Occipital lobe (tissue), 2 donors: ENCODE measurements around the gene POU2F1. TPM values are rescaled to one million over a fixed set of nuclear protein-coding genes. Genes with fewer than 3 reads are reported as not detected.
A peak's percentile ranks its signal among the peaks of the same experiment; 100 is the strongest.
"Not testable (repeated sequence)": the region's sequence is repeated elsewhere in the genome, so short reads cannot be mapped to it uniquely, and the experiment has no call there.

Experiments
- DNase-seq: peaks from one replicate; lab custom pipeline; 2025; lab: John Stamatoyannopoulos, UW
- total RNA-seq: library from RNA; depleted of rRNA; stranded (reverse); fragments of >200 nt; gene quantifications from one replicate; pipeline ENCODE4 v1.2.3, GENCODE V29; 2014

POU2F1 gene
- total RNA-seq, 1 donor from 2014 or later, result 34.6 TPM

- DNase-seq, result not testable (repeated sequence)
Observed at GRCh38 chr1:167205306-167206050, 15.2 kb upstream of the POU2F1 start.

DNA sequence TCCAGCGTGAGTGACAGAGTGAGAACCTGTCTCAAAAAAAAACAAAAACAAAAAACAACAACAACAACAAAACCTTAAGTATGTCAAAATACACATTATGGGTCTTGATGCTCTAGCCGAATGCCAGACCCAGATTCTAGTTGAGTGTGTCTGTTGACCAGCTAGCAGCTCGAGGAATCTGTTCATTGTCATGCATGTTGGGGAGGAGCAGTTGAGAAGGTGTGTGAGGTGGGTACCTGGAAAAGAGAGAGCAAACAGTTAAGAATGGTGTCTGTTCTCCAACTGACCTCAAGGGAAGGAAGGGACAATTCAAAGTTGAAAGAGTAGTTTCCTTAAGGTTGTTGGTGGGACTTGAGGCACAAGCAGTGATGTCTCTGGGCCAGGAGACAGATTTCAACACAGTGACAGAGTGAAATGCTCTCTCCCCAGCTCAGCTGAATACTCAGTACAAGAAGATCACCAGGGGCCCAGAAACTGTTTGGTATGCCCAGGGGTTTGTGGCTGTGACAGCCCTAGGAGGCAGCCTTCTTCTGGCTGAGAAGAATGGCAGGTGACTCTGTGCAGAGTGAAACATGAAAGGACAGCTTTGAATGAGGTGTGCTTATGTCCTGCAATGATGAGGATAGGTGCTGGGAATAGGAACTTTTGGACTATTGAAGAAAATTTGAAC lies 14.4 kb upstream of the POU2F1 start:
- DNase-seq, result no peak

DNA sequence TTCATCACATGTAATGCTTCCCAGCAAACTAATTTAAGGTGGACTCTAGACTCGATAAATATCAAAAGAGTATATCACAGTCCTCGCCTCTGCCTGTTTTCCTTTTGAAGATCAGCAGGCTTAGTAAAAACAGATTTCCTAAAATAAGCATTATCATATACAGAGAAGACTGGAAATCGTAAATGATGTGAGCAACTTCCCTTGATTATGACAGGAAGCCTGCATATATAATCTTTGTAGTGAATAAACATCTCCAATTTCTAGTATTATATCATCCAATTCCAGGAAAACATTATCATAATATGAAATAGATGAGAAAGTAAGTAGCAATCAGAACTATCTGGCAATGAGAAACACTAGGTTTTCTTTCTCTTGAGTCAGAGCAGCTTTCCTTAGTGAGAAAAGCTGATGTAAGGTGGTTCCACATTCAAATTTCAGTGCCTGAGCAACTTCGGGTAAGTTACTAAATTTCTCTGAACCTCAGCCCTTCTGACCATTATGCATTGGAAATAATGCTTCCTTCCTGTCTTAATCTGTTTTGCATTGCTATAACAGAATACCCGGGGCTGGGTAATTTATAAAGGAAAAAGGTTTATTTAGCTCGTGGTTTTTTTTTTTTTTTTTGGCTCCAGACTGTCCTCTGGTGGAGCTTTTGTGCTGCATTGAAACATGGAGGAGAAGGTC lies 12.6 kb upstream of the POU2F1 start:
- no peak for DNase-seq

- no peak for DNase-seq
Observed at GRCh38 chr1:167208624-167208976, 12.1 kb upstream of the POU2F1 start.

- no peak for DNase-seq
Observed at GRCh38 chr1:167209044-167209443, 11.6 kb upstream of the POU2F1 start.

DNA sequence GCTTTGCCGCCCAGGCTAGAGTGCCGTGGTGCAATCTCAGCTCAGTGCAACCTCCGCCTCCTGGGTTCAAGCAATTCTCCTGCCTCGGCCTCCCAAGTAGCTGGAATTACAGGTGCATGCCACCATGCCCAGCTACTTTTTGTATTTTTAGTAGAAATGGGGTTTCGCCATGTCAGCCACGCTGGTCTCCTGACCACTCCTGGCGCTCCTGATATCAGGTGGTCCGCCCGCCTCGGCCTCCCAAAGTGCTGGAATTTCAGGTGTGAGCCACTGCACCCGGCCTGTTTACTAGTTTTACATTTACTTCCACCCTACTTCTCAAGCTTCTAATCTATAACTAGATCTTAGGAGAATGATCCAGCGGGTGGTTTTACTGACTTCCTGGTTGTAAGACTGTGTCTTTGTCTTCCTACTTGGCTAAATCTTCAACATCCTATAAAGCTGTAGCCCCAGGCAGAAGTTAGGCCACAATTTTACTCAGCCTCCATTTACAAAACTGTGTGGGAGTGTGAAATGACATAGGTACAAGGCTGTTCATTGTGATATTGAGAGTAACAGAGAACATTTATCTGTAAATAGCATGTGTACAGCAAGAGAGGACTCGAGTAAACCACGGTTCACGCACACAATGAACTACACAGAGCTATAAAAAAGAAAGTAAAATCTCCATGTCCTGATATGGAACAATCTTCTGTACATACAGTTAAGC lies 9.6 kb upstream of the POU2F1 start:
- DNase-seq, result no peak

DNA sequence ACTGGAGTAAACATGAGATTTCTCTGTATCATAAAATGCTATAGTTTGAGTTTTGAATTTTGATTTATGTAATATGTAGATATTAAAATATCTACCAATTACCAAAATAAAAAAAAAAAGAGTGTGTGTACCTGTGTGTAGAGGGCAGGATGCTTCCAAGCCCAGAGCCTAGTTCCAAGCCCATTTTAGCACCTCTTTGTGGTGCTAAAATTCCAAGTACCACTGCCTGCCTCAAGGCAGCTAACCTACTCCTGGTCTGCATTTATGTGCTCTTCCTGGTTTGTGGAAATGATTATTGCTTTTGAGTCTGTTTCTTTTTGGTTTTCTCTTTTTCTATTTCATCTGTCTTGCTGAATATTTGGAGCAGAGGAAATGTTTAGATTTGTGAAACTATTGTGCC lies 8.7 kb upstream of the POU2F1 start:
- no peak for DNase-seq

- no peak for DNase-seq
Observed at GRCh38 chr1:167216809-167217208, 3.9 kb upstream of the POU2F1 start.

GRCh38 chr1:167219194-167219593 lies 1.5 kb upstream of the POU2F1 start:
- no peak for DNase-seq

DNA sequence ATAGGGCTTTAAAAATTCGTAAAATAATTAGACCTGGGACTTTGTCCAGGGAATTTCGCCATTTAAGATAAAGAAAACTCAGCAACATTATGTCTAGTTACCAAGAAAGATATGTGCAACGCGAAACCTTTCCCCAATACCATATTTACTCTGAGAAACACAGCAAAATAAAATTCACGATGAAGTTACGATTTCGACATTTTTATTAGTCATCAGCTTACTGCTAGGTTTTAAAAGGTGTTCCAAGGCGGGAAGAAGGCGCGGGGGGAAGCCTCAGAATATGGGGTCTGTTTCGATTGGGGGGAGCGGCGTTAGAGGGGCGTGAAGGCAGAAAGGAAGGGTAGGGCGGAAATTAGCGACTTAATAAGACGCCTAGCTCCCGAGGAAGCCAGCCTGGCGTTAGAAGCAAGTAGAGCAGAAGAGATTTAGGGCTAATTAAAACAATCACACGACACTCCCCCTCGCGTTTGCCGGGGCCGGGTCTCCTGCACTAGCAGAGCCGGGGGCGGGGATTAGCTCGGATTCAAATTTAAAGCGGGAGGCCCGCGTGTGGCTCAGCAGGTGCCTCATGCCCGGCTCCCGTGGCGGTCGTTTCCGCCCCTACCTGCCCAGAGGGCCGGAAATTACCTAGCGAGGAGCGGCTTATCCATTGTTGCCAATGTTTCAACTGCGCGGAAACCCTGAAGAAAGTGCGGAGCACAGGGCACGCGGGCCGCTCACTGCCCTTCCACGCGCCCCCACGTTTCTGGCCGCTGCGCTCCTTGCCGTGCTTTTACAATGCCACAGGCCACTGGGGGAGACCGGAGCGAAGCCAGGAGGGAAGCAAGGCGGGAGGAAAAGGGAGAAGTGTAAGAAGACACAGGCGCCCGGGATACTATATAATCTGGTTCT lies 795 bp upstream of the POU2F1 start:
- no peak for DNase-seq

- no peak for DNase-seq
Observed at GRCh38 chr1:167221126-167221737, 546 bp downstream of the POU2F1 start.

DNA sequence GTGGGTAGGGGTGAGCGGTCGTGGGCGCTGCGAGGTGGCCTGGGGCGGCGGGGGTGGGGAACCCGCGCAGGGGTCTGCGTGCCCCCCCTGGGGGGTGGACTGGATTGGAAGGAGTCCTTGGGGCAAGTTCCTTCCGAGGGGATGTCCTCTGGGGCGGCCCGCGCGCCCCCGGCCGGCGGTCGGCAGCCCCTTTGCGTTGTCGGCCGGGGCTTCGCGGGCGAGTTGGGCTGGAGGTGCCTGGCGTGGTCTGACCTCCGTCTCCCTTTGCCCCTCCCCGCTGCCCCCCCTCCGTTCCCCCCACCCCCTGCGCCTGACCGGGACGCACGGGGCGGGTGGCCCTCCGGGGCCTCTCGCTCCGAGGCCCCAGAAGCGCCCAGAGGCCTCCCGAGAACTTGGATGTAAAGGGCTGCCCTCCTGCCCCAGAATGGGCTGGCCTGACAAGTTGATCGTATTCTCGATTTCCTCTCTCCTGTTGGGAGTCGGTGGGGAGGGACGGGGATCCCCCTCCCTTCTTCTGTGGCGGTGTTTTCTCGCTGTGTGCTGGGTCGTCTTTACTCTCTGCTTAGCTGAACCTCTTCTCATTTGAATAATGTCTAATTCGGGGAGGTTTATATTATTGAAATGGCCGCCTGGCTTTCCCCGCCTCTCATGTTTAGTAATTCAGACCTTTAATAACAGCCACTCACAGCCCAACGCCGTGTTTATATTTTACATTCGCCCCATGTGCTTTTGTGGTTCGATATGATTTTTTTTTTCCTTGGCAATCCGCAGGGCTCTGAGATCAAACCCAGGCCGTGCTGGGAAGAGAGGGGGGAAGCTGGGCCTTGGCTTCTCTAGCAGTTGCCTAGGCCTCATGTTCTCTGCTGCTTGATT lies 1.3 kb downstream of the POU2F1 start:
- DNase-seq, result peak; percentile 53

DNA sequence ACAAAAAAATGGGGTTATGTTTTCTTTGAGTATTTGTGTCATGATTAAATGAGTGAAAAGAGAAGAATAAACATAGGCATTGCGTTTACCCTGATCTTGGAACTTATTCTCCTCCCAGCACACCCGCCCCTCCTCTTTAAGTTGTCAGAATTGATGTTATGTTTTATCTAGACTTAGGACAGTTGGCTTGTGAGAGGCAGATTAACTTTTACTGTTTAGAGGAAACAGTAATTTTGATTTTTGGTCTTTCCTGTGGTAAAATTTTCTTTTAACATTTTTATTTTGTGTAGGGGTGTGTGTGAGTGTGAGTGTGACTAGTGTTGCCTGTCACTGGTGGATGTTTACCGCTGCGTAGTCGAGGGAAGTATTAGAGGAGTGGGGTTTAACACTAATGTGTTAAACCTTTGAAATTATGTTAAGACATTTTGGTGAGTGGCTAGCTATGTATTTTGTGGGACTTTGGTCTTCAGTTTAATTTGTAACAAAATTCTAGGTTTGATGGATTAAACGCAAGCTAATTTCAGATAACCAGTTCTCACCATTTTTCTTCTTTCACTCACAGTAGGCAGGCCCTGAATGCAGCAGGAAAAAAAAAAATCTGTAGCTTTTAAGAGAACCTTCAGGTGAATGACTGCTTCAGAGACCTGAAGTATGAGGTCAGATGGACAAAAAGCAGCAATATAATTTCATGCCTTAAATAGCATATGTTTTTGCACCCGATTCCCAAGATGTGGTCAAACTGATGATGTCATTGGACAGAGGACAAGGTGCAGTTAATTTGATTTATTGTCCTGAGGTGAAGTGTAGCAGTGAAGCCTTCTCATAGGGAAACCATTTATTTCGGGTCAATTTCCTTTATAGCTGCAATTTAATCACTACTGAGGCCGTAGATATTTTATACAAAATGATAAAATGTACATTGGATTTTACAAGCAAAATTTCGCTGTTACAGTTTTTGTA lies 2.7 kb downstream of the POU2F1 start:
- DNase-seq, result no peak

- DNase-seq, result not testable (repeated sequence)
Observed at GRCh38 chr1:167224734-167225235, 4.1 kb downstream of the POU2F1 start.

DNA sequence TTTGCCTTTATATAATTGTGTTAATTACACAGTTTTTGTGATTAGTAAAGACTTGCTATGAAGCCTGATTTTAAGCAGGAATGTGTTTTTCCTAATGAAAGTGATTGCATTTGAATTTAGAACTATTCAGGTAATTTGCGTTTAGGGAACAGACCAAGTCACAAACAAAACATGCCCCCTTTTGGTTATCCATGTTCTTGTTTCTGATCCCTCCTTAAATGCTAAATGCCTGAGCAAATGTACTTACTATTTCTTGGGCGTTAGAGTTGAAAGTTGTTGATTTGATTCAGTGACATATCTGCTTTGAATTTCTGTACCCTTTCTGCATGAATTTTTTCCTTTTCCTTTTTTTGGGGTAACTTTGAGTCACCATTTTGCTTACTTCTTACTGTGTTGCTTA lies 5.2 kb downstream of the POU2F1 start:
- DNase-seq, result no peak

- no peak for DNase-seq
Observed at GRCh38 chr1:167227934-167228378, 7.3 kb downstream of the POU2F1 start.

GRCh38 chr1:167229719-167230385 lies 9.2 kb downstream of the POU2F1 start:
- DNase-seq, result no peak

DNA sequence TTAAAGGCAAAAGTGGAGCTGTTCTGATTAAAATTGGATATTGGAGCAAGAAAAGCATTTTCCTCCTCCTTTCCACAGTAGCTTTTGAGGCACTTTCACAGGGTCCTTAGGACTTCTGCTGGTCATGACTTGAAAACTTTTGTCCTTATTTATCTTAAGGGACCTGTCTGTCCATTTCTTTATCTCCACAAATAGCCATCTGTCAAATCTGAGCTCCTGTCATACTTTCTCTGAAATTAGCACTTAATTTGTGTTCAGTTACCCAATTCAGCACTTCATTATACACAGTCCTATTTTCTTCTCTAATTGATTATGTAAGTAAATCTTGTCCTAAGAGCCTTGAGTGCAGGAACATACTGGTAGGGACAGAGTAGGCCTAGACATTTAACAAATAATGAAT lies 9.8 kb downstream of the POU2F1 start:
- DNase-seq, result no peak
